Fibroblast of lung (primary cell): ENCODE data around the gene CENPVL1.
"Not testable (repeated sequence)": the region's sequence is repeated elsewhere in the genome, so short reads cannot be mapped to it uniquely, and the experiment has no call there.

Experiments used
- EZH2 ChIP-seq: IDR thresholded peaks from 2 replicates; pipeline ENCODE4 v1.5.1; 2012; ENCODE audit warnings: low read length, control low read depth, mild to moderate bottlenecking; ENCODE audit errors: missing control alignments
- TF ChIP-seq, protein P1 (sequence below), 2 donors: IDR thresholded peaks in 1 of 2; conservative IDR thresholded peaks in 1 of 2; 1 replicate in 1 of 2; 2 replicates in 1 of 2; pipeline ENCODE4 v1.5.1; 2011 to 2012; ENCODE audit warnings: low read length in 2 of 2, control low read depth in 1 of 2, inconsistent platforms in 1 of 2, low read depth in 1 of 2, mild to moderate bottlenecking in 1 of 2

DNA sequence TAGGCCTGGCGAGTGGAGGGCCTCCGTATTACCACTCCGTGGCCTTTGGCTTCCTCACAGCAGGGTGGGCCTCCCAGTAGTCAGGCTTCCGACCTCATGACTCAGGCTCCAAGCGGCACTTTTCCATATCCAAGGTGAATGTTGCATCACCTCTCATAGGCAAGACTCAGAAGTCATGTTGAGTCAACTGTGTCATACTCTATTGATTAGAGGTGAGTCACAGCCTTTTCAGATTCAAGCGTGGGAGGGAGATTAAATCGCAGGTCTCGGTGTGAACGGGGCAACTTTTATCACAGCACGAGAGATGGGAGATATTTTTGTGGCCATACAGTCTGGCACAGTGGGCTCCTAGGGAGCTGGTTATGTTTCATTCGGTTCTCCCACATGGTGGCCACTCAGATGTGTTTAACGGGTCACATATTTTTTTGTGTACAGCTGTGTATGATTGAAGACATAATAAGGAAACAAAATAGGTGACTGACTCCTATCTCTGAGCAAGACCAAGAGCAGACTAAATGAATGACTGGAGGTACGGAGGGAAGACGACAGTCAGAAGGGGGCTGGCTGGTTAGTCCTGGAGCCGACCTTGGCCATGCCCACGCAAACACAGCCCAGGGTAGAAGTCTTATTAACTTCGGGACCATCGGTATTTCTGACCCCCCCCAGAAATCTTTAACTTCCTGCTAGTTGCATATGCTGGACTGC lies 2.8 kb downstream of the CENPVL1 start:
- TF ChIP-seq, protein P1, sequence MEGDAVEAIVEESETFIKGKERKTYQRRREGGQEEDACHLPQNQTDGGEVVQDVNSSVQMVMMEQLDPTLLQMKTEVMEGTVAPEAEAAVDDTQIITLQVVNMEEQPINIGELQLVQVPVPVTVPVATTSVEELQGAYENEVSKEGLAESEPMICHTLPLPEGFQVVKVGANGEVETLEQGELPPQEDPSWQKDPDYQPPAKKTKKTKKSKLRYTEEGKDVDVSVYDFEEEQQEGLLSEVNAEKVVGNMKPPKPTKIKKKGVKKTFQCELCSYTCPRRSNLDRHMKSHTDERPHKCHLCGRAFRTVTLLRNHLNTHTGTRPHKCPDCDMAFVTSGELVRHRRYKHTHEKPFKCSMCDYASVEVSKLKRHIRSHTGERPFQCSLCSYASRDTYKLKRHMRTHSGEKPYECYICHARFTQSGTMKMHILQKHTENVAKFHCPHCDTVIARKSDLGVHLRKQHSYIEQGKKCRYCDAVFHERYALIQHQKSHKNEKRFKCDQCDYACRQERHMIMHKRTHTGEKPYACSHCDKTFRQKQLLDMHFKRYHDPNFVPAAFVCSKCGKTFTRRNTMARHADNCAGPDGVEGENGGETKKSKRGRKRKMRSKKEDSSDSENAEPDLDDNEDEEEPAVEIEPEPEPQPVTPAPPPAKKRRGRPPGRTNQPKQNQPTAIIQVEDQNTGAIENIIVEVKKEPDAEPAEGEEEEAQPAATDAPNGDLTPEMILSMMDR (conservative IDR thresholded peaks at IDR 0.05 in 1 of 2, IDR thresholded peaks at IDR 0.05 in 1 of 2; ENCODE audit: low read depth in 1 of 2, low read length in 2 of 2) = not testable (repeated sequence)
- TF ChIP-seq EZH2 = not testable (repeated sequence)
